Peyer's patch (tissue), 4 donors: Measurements from ENCODE around the gene PARP11. TPM values are rescaled to one million over a fixed set of nuclear protein-coding genes. Genes with fewer than 3 reads are reported as not detected.
A peak's percentile ranks its signal among the peaks of the same experiment; 100 is the strongest.

Experiments used
- DNase-seq, 3 donors: peaks; one replicate each; pipeline ENCODE4 v3.0.0-alpha.2; 2017 to 2019
- H3K27ac ChIP-seq, 4 donors: fragments of 200-600 bp; sonication (generic); one replicate each; pipeline ENCODE4 v1.5.1; 2016 to 2019
- H3K27me3 ChIP-seq, 2 donors: fragments of 200-600 bp; sonication (generic); one replicate each; pipeline ENCODE4 v1.5.1; 2019
- H3K36me3 ChIP-seq, 3 donors: fragments of 200-600 bp; sonication (generic); one replicate each; pipeline ENCODE4 v1.5.1; 2016 to 2019
- H3K4me1 ChIP-seq, 4 donors: fragments of 200-600 bp; sonication (generic); one replicate each; pipeline ENCODE4 v1.5.1; 2016 to 2019
- H3K4me3 ChIP-seq, 4 donors: fragments of 200-600 bp; sonication (generic); 1 replicate in 3 of 4; 2 replicates in 1 of 4; pipeline ENCODE4 v1.5.1; 2016 to 2019; ENCODE audit warnings: mild to moderate bottlenecking in 1 of 4
- H3K9me3 ChIP-seq, 4 donors: fragments of 200-600 bp; sonication (generic); one replicate each; pipeline ENCODE4 v1.5.1; 2016 to 2019; ENCODE audit warnings: mild to moderate bottlenecking in 1 of 4
- POLR2A ChIP-seq, 2 donors: fragments of 450-650 bp; IDR thresholded peaks; one replicate each; pipeline ENCODE4 v1.5.1; 2017; ENCODE audit warnings: antibody characterized with exemption in 2 of 2, mild to moderate bottlenecking in 2 of 2, moderate library complexity in 2 of 2
- total RNA-seq, 4 donors: library from RNA; depleted of rRNA; stranded (reverse); fragments of >200 nt; gene quantifications; one replicate each; pipeline ENCODE4 v1.1.0, GENCODE V29; 2016
- TF ChIP-seq, protein P1 (sequence below), 6 experiments: fragments of 450-650 bp in 4 of 6; fragments of 200-600 bp in 2 of 6; sonication (generic) in 1 of 6; IDR thresholded peaks; one replicate each; pipeline ENCODE4 v1.5.1; 2017 to 2019; ENCODE audit warnings: antibody characterized with exemption in 6 of 6, mild to moderate bottlenecking in 3 of 6, moderate library complexity in 1 of 6

The PARP11 gene
- total RNA-seq, 4 donors from 2014 or later = 5.1 to 28.1 (median 6.9) TPM

DNA sequence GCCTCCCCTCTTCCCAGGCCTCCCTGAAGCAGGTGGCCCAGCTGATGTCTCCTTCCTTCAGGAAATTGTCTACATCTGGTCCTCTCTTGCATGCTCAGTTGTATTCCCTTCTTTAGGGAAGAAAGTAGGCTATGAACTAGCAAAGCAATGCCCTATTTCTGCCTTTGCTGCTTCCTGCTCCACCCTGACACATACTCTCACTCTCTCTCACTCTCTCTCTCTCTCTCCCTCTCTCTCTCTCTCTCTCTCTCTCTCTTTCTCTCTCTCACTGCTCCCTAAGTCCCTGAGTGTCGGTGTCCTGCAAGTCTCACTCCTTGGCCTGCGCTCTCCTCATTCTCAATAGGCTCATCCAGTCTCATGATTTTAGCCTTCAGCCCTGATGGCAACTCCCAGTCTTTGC is 19.4 kb upstream of the PARP11 start:
- no peak for DNase-seq
- Histone ChIP-seq H3K27me3 (no peaks in the 10 kb centered on the region), H3K27ac (no peak overlapping the region), H3K4me1 (no peaks in the 10 kb centered on the region), H3K36me3 (no peaks in the 10 kb centered on the region), H3K4me3 (no peak overlapping the region), H3K9me3 (no peaks in the 10 kb centered on the region)
- no peak for TF ChIP-seq POLR2A (IDR thresholded peaks at IDR 0.05)
- TF ChIP-seq, protein P1, sequence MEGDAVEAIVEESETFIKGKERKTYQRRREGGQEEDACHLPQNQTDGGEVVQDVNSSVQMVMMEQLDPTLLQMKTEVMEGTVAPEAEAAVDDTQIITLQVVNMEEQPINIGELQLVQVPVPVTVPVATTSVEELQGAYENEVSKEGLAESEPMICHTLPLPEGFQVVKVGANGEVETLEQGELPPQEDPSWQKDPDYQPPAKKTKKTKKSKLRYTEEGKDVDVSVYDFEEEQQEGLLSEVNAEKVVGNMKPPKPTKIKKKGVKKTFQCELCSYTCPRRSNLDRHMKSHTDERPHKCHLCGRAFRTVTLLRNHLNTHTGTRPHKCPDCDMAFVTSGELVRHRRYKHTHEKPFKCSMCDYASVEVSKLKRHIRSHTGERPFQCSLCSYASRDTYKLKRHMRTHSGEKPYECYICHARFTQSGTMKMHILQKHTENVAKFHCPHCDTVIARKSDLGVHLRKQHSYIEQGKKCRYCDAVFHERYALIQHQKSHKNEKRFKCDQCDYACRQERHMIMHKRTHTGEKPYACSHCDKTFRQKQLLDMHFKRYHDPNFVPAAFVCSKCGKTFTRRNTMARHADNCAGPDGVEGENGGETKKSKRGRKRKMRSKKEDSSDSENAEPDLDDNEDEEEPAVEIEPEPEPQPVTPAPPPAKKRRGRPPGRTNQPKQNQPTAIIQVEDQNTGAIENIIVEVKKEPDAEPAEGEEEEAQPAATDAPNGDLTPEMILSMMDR (IDR thresholded peaks at IDR 0.05) = no peak

DNA sequence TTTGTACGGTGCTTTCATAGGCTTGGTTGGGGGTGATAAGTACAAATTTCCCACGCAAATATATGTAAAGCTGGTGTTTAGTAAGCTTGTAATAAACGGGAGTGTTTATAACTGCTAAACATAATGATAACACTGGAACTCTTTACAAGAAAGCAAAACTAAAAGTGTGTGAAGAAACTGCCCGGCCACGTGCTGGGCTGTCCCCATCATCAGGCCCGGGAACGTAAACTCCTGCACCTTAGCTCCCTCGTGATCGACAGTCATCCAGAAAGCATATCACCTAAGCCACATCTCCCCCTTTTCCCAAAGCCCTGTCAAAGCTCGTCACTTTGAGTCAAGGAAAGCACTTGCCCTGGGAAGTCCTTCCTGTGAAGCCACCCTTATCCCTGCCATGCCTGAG is 18.0 kb upstream of the PARP11 start:
- DNase-seq = no peak
- H3K27ac ChIP-seq = no peak overlapping the region
- no peaks in the 10 kb centered on the region for H3K27me3 ChIP-seq
- no peaks in the 10 kb centered on the region for H3K9me3 ChIP-seq
- H3K4me3 ChIP-seq = no peak overlapping the region
- no peak for TF ChIP-seq POLR2A (IDR thresholded peaks at IDR 0.05)
- TF ChIP-seq, protein P1 (IDR thresholded peaks at IDR 0.05) = no peak
- H3K4me1 ChIP-seq = no peaks in the 10 kb centered on the region
- no peaks in the 10 kb centered on the region for H3K36me3 ChIP-seq

DNA sequence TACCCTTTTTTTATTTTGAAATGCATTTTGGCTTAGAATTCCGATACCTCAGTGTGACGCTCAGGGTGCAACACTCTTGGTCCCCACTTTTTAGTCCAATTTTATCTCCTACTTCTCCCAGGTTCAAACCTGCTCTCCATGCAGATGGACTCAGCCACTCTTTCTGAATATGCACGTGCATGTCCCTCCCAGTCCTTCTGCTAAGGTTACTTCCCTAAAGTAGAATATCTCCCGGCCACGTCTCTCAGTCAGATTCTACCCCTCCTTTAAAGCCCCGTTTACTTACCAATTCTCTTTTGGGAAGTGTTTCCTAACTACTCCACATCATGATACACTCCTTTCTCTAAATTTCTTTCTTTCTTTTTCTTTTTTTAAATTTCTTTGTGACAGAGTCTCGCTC is 15.5 kb upstream of the PARP11 start:
- TF ChIP-seq POLR2A (IDR thresholded peaks at IDR 0.05) = no peak
- TF ChIP-seq, protein P1 (IDR thresholded peaks at IDR 0.05) = no peak
- H3K9me3 ChIP-seq = no peaks in the 10 kb centered on the region
- H3K4me1 ChIP-seq = no peaks in the 10 kb centered on the region
- DNase-seq = no peak
- no peak overlapping the region for H3K27ac ChIP-seq
- no peak overlapping the region for H3K4me3 ChIP-seq
- H3K36me3 ChIP-seq = no peaks in the 10 kb centered on the region
- H3K27me3 ChIP-seq = no peaks in the 10 kb centered on the region

DNA sequence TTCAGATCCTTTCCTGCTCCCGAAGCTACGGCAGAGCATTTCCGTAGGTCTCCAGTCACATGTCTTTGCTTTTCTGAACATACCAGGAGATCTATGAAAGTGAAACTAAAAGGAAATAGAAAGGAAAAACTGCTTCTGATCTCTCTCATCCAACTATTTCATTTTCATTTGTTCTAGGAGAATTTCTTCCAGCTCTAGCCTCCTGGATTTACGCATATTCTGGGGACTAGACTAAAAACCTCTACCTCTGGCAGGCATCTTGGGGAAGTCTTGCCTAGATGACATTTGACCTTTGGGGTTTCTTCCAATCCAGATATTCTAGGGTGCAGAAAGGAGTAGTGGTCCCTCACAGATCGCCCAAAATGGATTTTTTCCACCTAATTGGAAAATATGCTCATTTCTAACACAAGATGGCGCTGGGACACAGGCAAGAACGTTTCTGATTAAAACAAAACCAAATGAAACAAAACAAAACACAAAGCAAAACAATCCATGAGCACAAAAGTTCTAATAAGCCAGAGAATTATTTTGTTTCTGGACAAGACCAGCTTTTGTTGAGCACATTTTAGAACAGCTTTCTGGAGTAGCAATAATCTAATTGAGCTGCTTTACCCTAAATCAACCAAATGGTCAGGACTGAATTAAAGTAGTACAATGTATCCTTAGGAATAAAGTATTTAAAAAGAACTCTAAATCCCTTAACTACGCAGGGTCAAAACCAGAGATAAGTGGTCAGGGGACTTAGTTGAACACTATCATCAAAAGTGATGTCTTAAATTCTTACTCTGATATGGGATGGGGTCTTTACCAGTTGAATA is 12.3 kb upstream of the PARP11 start:
- Histone ChIP-seq H3K27ac (peak overlapping the region in 2 of 4 donors; percentile 37 to 49), H3K36me3 (no peaks in the 10 kb centered on the region), H3K4me3 (peak overlapping the region in 2 of 4 donors; percentile 34 to 39), H3K9me3 (no peaks in the 10 kb centered on the region), H3K27me3 (no peaks in the 10 kb centered on the region), H3K4me1 (no peaks in the 10 kb centered on the region)
- peak in 1 of 3 donors; percentile 55 for DNase-seq
- TF ChIP-seq, protein P1 (IDR thresholded peaks at IDR 0.05) = peak; percentile 77 to 93 (median 90)
- TF ChIP-seq POLR2A (IDR thresholded peaks at IDR 0.05) = no peak

DNA sequence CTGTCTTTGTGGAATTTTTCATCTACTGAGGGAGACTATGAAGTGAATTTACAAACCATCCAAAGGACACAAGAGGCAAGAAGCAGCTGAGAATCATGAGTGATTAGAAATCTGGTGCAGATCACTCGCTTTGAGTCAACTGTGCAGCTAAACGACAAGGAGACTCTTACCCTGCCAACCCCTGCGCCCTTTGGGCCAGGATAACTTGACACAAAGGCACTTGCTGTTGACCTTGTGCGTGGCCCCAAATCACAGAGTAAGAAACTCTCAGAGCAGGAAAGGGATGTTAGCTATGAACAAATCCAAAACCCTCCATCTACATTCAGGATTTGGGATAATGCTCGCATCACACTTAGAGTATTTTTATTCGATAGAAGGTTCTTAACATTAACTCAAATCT is 11.5 kb upstream of the PARP11 start:
- no peak overlapping the region for H3K4me3 ChIP-seq
- DNase-seq = no peak
- no peaks in the 10 kb centered on the region for H3K36me3 ChIP-seq
- H3K27ac ChIP-seq = peak overlapping the region in 1 of 4 donors; percentile 49
- TF ChIP-seq POLR2A (IDR thresholded peaks at IDR 0.05) = no peak
- TF ChIP-seq, protein P1 (IDR thresholded peaks at IDR 0.05) = no peak
- H3K27me3 ChIP-seq = no peaks in the 10 kb centered on the region
- H3K9me3 ChIP-seq = no peaks in the 10 kb centered on the region
- no peaks in the 10 kb centered on the region for H3K4me1 ChIP-seq
